IMR-90 (cell line): Measurements from ENCODE around the gene UGT1A7. TPM values are rescaled to one million over a fixed set of nuclear protein-coding genes. Genes with fewer than 3 reads are reported as not detected.

Experiments used
- ATAC-seq: fragments of 200-7000 bp; cut with Tn5 transposase; 2 replicates; pipeline ENCODE4 v1.9.1; 2020; ENCODE audit warnings: low read depth, mild to moderate bottlenecking, moderate library complexity
- BruUV-seq: library from RNA; stranded (reverse); fragments of 400-500 nt; replicated peaks from 2 replicates; lab custom pipeline; 2021; lab: Mats Ljungman, UMichigan
- CTCF ChIA-PET: fragments of 300-600 bp; formaldehyde crosslinking; extraction: SDS; loops from one replicate; lab custom pipeline; 2021; ENCODE audit warnings: antibody characterized with exemption; lab: Yijun Ruan, JAX
- POLR2A ChIA-PET: fragments of 300-600 bp; sonication (Branson Sonifier 250); formaldehyde crosslinking; loops from one replicate; lab custom pipeline; 2022; ENCODE audit warnings: antibody characterized with exemption; ENCODE audit not compliant: unreplicated experiment; lab: Charles Lee
- DNase-seq: peaks from one replicate; pipeline ENCODE4 v3.0.0; 2013
- H2AFZ ChIP-seq: replicated peaks from 2 replicates; pipeline ENCODE3; 2013; ENCODE audit warnings: low read length, mild to moderate bottlenecking; ENCODE audit not compliant: poor library complexity
- H2AK5ac ChIP-seq: 2 replicates; pipeline ENCODE4 v1.6.1; 2013; ENCODE audit warnings: low read depth, low read length, inconsistent platforms
- H2AK9ac ChIP-seq: replicated peaks from 2 replicates; pipeline ENCODE3; 2013; ENCODE audit warnings: mild to moderate bottlenecking, low read depth, low read length, moderate library complexity; ENCODE audit not compliant: poor library complexity
- H2BK120ac ChIP-seq: 2 replicates; pipeline ENCODE4 v1.6.1; 2013; ENCODE audit warnings: low read depth, low read length, inconsistent platforms
- H2BK15ac ChIP-seq: 3 replicates; pipeline ENCODE4 v1.6.1; 2013; ENCODE audit warnings: low read depth, low read length, inconsistent platforms
- H2BK20ac ChIP-seq: 2 replicates; pipeline ENCODE4 v1.6.1; 2013; ENCODE audit warnings: low read depth, mild to moderate bottlenecking, inconsistent platforms, low read length, moderate library complexity
- H2BK5ac ChIP-seq: 2 replicates; pipeline ENCODE4 v1.6.1; 2013; ENCODE audit warnings: mild to moderate bottlenecking, low read depth, low read length, inconsistent platforms; ENCODE audit not compliant: poor library complexity, severe bottlenecking
- H3K14ac ChIP-seq: replicated peaks from 2 replicates; pipeline ENCODE4 v1.6.1; 2013; ENCODE audit warnings: low read depth, low read length, inconsistent platforms
- H3K18ac ChIP-seq: 2 replicates; pipeline ENCODE4 v1.6.1; 2013; ENCODE audit warnings: low read depth, low read length, control low read depth
- H3K23ac ChIP-seq: 2 replicates; pipeline ENCODE4 v1.6.1; 2013; ENCODE audit warnings: low read depth, low read length, inconsistent platforms
- H3K27ac ChIP-seq: 2 replicates; pipeline ENCODE4 v1.5.1; 2013; ENCODE audit warnings: mild to moderate bottlenecking, control low read depth, low read length; ENCODE audit not compliant: insufficient read depth
- H3K27me3 ChIP-seq: 2 replicates; pipeline ENCODE4 v1.6.1; 2013; ENCODE audit warnings: low read length; ENCODE audit not compliant: control insufficient read depth, insufficient read depth
- H3K36me3 ChIP-seq: 2 replicates; pipeline ENCODE4 v1.6.1; 2013; ENCODE audit warnings: low read length, mixed read lengths; ENCODE audit not compliant: control insufficient read depth, insufficient read depth
- H3K4ac ChIP-seq: 2 replicates; pipeline ENCODE4 v1.6.1; 2013; ENCODE audit warnings: low read depth, low read length, inconsistent platforms
- H3K4me1 ChIP-seq: 2 replicates; pipeline ENCODE4 v1.6.1; 2013; ENCODE audit warnings: low read length, mixed read lengths; ENCODE audit not compliant: control insufficient read depth, insufficient read depth
- H3K4me2 ChIP-seq: 2 replicates; pipeline ENCODE4 v1.6.1; 2013; ENCODE audit warnings: low read depth, mild to moderate bottlenecking, control low read depth, low read length, moderate library complexity
- H3K4me3 ChIP-seq: 2 replicates; pipeline ENCODE4 v1.5.1; 2013; ENCODE audit warnings: low read depth, mild to moderate bottlenecking, control low read depth, low read length, moderate library complexity; ENCODE audit not compliant: insufficient read depth
- H3K56ac ChIP-seq: 2 replicates; pipeline ENCODE4 v1.6.1; 2013; ENCODE audit warnings: low read length, inconsistent platforms; ENCODE audit not compliant: insufficient read depth; ENCODE audit errors: extremely low read depth
- H3K79me1 ChIP-seq, 2 experiments: 2 replicates each; pipeline ENCODE4 v1.6.1; 2013; ENCODE audit warnings: low read length in 2 of 2, inconsistent platforms in 1 of 2, low read depth in 1 of 2
- H3K9ac ChIP-seq: 2 replicates; pipeline ENCODE4 v1.6.1; 2013; ENCODE audit warnings: low read depth, low read length, control low read depth
- H3K9me1 ChIP-seq: 2 replicates; pipeline ENCODE4 v1.6.1; 2013; ENCODE audit warnings: low read length, inconsistent platforms; ENCODE audit not compliant: insufficient read depth
- H3K9me3 ChIP-seq: 2 replicates; pipeline ENCODE4 v1.6.1; 2013; ENCODE audit warnings: low read length; ENCODE audit not compliant: control insufficient read depth, insufficient read depth
- H4K20me1 ChIP-seq: 2 replicates; pipeline ENCODE4 v1.6.1; 2013; ENCODE audit warnings: low read length, inconsistent platforms; ENCODE audit not compliant: insufficient read depth
- H4K5ac ChIP-seq: 2 replicates; pipeline ENCODE4 v1.6.1; 2013; ENCODE audit warnings: mild to moderate bottlenecking, low read depth, low read length, control low read depth
- H4K8ac ChIP-seq, 2 experiments: 2 replicates each; pipeline ENCODE4 v1.6.1; 2013; ENCODE audit warnings: low read depth in 2 of 2, low read length in 2 of 2, control low read depth in 1 of 2, inconsistent platforms in 1 of 2
- H4K91ac ChIP-seq: 2 replicates; pipeline ENCODE4 v1.6.1; 2013; ENCODE audit warnings: low read depth, low read length, inconsistent platforms; ENCODE audit not compliant: insufficient read depth
- BHLHE40 ChIP-seq: fragments of 150-350 bp; IDR thresholded peaks from 2 replicates; pipeline ENCODE4 v1.6.1; 2016; ENCODE audit warnings: mild to moderate bottlenecking, low read depth, low read length
- CEBPB ChIP-seq: IDR thresholded peaks from 2 replicates; pipeline ENCODE4 v1.6.1; 2012; ENCODE audit warnings: low read depth, low read length, improper control_type of control experiment
- CHD1 ChIP-seq: IDR thresholded peaks from 2 replicates; pipeline ENCODE4 v1.6.1; 2012; ENCODE audit warnings: low read depth, low read length, improper control_type of control experiment
- CTCF ChIP-seq: conservative IDR thresholded peaks from 2 replicates; pipeline ENCODE4 v1.5.1; 2012; ENCODE audit warnings: mild to moderate bottlenecking, low read depth, low read length, improper control_type of control experiment
- FOS ChIP-seq: fragments of 150-350 bp; IDR thresholded peaks from 2 replicates; pipeline ENCODE4 v1.6.1; 2016; ENCODE audit warnings: low read depth, low read length
- NFE2L2 ChIP-seq: fragments of 150-350 bp; IDR thresholded peaks from 2 replicates; pipeline ENCODE4 v1.6.1; 2016; ENCODE audit warnings: low read depth, mild to moderate bottlenecking, low read length
- POLR2A ChIP-seq: IDR thresholded peaks from 2 replicates; pipeline ENCODE4 v1.6.1; 2012; ENCODE audit warnings: mild to moderate bottlenecking, low read depth, low read length
- RFX5 ChIP-seq: IDR thresholded peaks from 2 replicates; pipeline ENCODE4 v1.8.0; 2012; ENCODE audit warnings: low read depth, mild to moderate bottlenecking, low read length, moderate library complexity
- SMC3 ChIP-seq: fragments of 150-350 bp; IDR thresholded peaks from 2 replicates; pipeline ENCODE4 v1.6.1; 2016; ENCODE audit warnings: low read depth, mild to moderate bottlenecking, antibody characterized with exemption, low read length, moderate library complexity
- USF2 ChIP-seq: fragments of 150-350 bp; IDR thresholded peaks from 2 replicates; pipeline ENCODE4 v1.6.1; 2017; ENCODE audit warnings: mild to moderate bottlenecking, antibody characterized with exemption, low read length, low read depth
- WGBS, 2 experiments: methylation state at CpG; one replicate each; pipeline versions ENCODE4 v1.1.5 to v1.1.7; 2013; ENCODE audit warnings: missing lambda C conversion rate in 2 of 2; ENCODE audit not compliant: insufficient read length in 1 of 2; ENCODE audit errors: extremely low coverage in 2 of 2; 5-methylcytosine and 5-hydroxymethylcytosine counted together
- dilution Hi-C: fragments of 300-500 bp; cut with HindIII; formaldehyde crosslinking; loops from one replicate; pipeline ENCODE4 v1.14.3; 2018; ENCODE audit warnings: low sequenced_read_pairs; ENCODE audit not compliant: unreplicated experiment
- in situ Hi-C: fragments of 300-500 bp; cut with MboI; formaldehyde crosslinking; loops from 3 replicates; pipeline ENCODE4 v1.14.3; 2019; ENCODE audit warnings: low sequenced_read_pairs, inconsistent platforms, mixed read lengths
- intact Hi-C: fragments of 100-400 bp; cut with micrococcal nuclease; formaldehyde crosslinking; loops from 2 replicates; pipeline ENCODE4 v1.10.0; 2022
- polyA plus RNA-seq, 3 experiments: library from polyadenylated mRNA; depleted of rRNA; stranded (reverse); fragments of >200 nt; gene quantifications; 2 replicates each; pipeline ENCODE4 v1.2.3, GENCODE V29; 2012; ENCODE audit warnings: low replicate concordance in 1 of 3
- total RNA-seq: library from RNA; depleted of rRNA; stranded (reverse); fragments of >200 nt; gene quantifications from 2 replicates; pipeline ENCODE4 v1.2.3, GENCODE V29; 2012

UGT1A7 gene
- total and polyA plus RNA-seq, 2 of the 4 experiments (the other 2 are of a cell fraction), result not detected

- TF ChIP-seq CTCF, result peak; percentile 86
Observed at GRCh38 chr2:233711312-233712008, 29.8 kb downstream of the UGT1A7 start (continued).

GRCh38 chr2:233712611-233713261 lies 31.0 kb downstream of the UGT1A7 start, which contains the start of gene UGT1A5:
UGT1A5 (plus strand) TSS chr2:233712907; CDS start chr2:233712992, 85 bp downstream.
- dilution Hi-C loops, result no loop called here
- no peak for TF ChIP-seq POLR2A
- TF ChIP-seq SMC3, result no peak
- no peak for TF ChIP-seq FOS
- TF ChIP-seq USF2, result no peak
- no peak for TF ChIP-seq RFX5
- no peak for TF ChIP-seq NFE2L2
- no peak for TF ChIP-seq CHD1
- no peak for TF ChIP-seq CEBPB
- TF ChIP-seq BHLHE40, result no peak
- no peak for TF ChIP-seq CTCF

More at GRCh38 chr2:233712611-233713261, 31.0 kb downstream of the UGT1A7 start, which contains the start of gene UGT1A5:
- Histone ChIP-seq H3K27me3 (peaks cover 4% of the 10 kb centered on the region; the same call in 1 of the 2 replicates), H2BK15ac (no peak within 1 kb of the TSS), H2BK120ac (no peak within 1 kb of the TSS), H3K14ac (no peak within 1 kb of the TSS), H4K20me1 (no peaks in the 10 kb centered on the region), H3K23ac (no peak within 1 kb of the TSS), H3K4me1 (peaks cover 2% of the 10 kb centered on the region), H3K79me1 (no peaks in the 10 kb centered on the region), H3K4me2 (no peak within 1 kb of the TSS), H2AK5ac (no peak within 1 kb of the TSS), H3K4ac (no peak within 1 kb of the TSS), H2AK9ac (no peak within 1 kb of the TSS), H3K36me3 (no peaks in the 10 kb centered on the region), H3K9ac (no peak within 1 kb of the TSS), H3K27ac (no peak within 1 kb of the TSS), H4K8ac (no peak within 1 kb of the TSS), H2AFZ (no peak within 1 kb of the TSS), H3K4me3 (no peak within 1 kb of the TSS), H3K9me3 (no peaks in the 10 kb centered on the region), H4K91ac (no peak within 1 kb of the TSS), H3K9me1 (no peaks in the 10 kb centered on the region), H4K5ac (no peak within 1 kb of the TSS), H3K56ac (no peak within 1 kb of the TSS), H2BK5ac (no peak within 1 kb of the TSS), H2BK20ac (no peak within 1 kb of the TSS), H3K18ac (no peak within 1 kb of the TSS)
- ChIA-PET POLR2A (no interaction called here), CTCF (no interaction called here)
- BruUV-seq, result no TSS peak
- intact Hi-C loops, result loop anchor here (5.0 kb wide), 3 partner anchors 155 to 1405 kb away; no protein-coding TSS in a partner anchor
- DNase-seq, result no peak
- in situ Hi-C loops, result loop anchor here (5.0 kb wide), 1 partner anchor 265 kb away; no protein-coding TSS in a partner anchor
- WGBS, 2 experiments, result 71% methylated on average over 5 of the region's 14 CpGs; no CpG with 5 or more reads in 1 of the 2 experiments
- no peak for ATAC-seq
